GM18507 (cell line): ENCODE results near the gene CAMKMT.
A peak's percentile ranks its signal among the peaks of the same experiment; 100 is the strongest.

Experiments
- DNase-seq: peaks from one replicate; pipeline ENCODE4 v3.0.0; 2011; ENCODE audit warnings: low read depth; ENCODE audit not compliant: insufficient read length; ENCODE audit errors: extremely low spot score
- FAIRE-seq: peaks from 2 replicates; lab custom pipeline; 2011; peaks lifted over from hg19 to GRCh38; lab: Jason Lieb, UNC

Gene CAMKMT

DNA sequence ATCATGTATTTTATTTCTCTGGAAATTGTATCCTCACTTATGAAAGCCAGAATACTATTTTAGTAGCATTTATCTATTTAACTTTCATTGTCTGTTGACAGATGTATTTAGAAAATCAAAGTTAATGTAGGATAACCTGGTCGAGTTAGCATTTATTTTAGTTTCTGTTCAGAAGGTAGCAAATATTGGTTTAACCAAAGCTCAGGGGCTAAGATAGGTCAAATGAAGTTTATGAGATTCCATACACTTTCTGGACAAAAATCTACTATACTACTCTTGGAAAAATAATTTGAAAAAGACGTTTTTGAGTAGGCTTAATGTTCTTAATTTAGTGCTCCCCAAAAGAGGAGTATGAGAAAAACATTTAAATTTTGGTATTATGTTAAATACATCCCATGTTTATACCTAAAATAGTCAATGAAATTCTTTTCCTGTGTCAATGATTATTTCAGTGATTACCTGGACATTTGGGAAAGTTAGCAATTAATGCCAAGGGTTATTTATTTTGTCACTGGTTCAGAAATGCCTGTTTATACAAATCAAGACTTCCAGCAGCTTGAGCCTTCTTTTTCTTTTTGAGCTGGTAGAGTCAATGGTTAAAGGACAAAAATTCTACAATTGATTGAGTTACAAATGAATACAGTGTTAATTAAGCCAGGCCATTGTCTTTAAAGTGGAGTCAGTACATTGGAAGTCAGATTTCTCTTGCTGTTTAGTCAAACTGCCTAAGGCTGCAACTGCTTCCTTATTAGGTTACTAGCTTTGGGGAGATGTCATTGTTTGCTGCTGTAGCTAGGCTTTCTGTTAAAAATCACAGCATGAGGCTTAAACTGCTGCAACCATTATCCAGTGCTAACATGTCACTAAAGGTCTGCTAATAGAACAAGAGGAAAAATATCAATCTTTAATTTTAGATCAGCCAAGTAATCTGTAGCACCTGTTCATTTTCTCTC lies 182.3 kb downstream of the CAMKMT start:
- DNase-seq (no peak), FAIRE-seq (no peak)

DNA sequence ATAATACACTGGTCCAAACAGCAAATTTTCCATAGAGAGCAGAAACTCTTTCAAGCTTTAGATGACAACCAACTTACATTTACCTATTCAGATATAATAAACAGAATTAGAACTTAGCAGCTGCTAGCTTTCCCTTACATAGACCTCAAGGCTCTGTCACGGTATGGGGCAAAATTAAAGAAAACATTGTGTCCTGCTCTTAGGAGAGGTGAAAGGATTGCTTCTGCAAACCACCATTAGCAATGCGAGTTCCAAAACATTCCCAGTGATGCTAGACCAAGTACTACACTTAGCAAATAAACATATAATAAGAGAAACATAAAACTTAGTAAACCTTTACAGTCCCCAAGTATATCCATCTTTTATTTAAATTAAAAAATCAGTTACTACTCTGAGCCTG lies 183.3 kb downstream of the CAMKMT start:
- FAIRE-seq (no peak), DNase-seq (no peak)

- no peak for DNase-seq
- FAIRE-seq = no peak
Observed at GRCh38 chr2:44546459-44547127, 184.8 kb downstream of the CAMKMT start.

DNA sequence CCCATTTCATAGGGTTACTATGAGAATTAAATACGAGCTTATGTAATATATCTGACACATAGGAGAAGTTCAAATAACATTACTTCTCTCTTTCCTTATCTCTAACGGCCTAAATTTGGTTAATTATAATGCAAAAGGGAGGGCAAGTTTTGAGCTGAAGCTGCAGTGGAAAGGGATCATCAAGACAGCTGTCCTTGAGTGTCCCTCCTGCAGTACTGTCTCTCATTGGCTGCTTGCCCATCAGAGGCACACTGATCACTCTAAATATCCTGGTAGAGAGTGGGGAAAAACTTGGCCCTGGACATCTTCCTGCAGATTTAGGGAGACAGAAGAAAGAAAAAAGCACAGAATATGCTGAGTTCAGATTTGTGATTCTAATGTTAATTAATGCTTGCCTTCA lies 186.0 kb downstream of the CAMKMT start:
- FAIRE-seq (no peak), DNase-seq (no peak)

DNA sequence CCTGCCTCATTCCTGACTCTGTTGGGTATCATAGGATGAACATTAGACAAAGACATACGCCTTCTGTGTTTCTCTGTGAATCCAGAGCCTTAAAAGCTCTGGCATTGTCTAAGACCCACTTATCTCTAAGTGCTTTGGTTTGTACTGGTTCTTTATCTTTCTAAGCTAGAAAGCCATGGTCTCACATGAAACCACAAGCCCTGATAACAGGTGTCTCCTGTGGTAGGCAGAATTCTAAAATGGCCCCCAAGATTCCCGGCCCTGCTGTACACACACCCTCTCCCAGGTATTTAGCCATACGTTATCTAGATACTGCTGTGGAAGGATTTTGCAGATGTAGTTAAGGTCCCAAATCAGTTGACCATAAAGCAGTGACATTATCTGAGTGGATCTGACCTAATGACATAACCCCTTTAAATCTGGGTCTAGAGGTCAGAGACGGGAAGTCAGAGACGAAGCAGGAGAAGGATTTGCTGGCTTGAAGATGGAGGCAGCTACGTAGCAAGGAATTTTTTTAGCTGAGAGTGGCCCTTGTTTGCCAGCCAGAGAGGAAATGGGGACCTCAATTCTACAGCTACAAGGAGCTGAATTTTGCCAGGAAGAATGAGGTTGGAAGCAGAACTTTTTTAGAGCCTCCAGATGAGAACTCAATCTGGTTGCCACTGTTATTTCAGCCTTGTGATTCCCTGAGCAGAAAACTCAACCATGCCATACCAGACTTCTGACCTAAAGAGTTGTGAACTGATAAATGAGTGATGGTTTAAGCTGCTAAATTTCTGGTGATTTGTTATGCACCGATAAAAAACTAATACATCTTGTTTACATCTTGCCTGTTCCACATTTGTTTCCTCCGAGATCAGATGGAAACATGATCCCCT lies 186.7 kb downstream of the CAMKMT start:
- FAIRE-seq = no peak
- no peak for DNase-seq

- DNase-seq (no peak), FAIRE-seq (no peak)
Observed at GRCh38 chr2:44549099-44549471, 187.3 kb downstream of the CAMKMT start.

DNA sequence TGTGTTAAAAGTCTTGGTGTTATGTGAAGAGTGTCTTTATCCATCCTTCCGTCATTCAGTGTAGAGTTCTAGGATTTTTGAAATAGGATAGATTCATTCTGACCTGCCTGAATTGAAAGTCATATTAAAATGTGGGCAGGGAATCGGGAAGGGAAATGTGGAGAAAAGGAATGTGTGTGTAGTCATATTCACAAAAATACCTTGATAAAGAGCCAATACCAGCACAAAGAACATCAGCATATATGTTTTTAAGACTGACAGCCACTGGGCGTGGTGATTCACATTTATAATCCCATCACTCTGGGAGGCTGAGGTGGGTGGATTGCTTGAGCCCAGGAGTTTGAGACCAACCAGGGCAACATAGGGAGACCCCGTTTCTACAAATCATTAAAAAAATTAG lies 188.1 kb downstream of the CAMKMT start:
- DNase-seq = no peak
- FAIRE-seq = no peak

GRCh38 chr2:44550561-44550960 lies 188.8 kb downstream of the CAMKMT start:
- FAIRE-seq = no peak
- DNase-seq = no peak

DNA sequence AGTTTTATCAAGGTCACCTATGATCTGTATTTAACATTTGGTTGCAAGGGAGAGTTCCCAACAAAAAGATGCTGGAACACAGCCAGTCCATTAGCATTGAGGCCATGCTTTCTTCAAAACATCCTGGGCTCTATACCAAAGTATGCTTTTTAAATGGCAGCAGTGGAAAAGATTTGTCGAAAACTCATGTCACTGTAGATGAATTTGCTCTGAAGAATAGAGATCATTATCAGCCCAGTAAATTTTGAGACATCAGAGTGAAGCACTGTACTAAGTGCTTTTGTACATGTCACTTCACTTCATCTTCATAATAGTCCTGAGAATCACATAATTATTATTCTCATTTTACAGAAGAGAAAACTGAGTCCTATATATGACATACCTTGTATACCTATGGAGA lies 189.8 kb downstream of the CAMKMT start:
- DNase-seq (no peak), FAIRE-seq (no peak)

GRCh38 chr2:44553456-44553855 lies 191.7 kb downstream of the CAMKMT start:
- FAIRE-seq (no peak), DNase-seq (no peak)

DNA sequence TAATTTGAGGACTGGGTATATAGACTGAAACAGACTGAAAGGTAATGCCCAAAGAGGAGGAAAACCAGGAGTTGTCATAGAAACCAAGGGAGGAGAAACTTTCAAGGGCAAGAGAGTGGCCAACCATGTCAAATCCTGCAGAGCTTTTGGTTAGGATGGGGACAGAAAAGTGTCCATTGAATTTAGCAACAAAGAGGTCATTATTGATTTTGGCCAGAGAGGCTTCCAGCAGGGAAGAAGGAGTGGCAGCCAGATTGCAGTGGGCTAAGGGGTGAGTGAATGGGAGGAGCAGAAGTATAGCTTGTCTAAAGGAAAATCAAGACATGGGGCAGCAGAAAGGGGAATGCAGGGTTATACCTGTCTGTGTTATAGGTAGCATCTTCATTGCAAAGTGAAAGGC lies 194.0 kb downstream of the CAMKMT start:
- FAIRE-seq (no peak), DNase-seq (no peak)

GRCh38 chr2:44559108-44559507 lies 197.4 kb downstream of the CAMKMT start:
- no peak for FAIRE-seq
- no peak for DNase-seq

DNA sequence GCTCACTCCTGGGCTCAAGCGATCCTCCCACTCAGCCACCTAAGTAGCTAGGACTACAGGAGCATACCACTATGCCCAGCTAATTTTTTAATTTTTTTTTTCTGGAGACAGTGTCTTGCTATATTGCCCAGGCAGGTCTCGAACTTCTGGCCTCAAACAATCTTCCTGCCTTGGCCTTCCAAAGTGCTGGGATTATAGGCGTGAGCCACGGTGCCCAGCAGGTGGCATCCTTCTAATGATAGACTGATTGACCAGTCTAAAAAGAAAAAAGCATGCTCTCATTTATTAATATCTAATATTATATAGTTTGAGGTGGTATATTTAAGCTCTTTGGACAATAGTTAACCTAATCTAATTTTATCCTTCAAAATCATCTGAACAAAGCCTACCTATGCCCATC lies 198.6 kb downstream of the CAMKMT start:
- DNase-seq = no peak
- peak; percentile 64 for FAIRE-seq

GRCh38 chr2:44560941-44561340 lies 199.2 kb downstream of the CAMKMT start:
- FAIRE-seq (no peak), DNase-seq (no peak)

DNA sequence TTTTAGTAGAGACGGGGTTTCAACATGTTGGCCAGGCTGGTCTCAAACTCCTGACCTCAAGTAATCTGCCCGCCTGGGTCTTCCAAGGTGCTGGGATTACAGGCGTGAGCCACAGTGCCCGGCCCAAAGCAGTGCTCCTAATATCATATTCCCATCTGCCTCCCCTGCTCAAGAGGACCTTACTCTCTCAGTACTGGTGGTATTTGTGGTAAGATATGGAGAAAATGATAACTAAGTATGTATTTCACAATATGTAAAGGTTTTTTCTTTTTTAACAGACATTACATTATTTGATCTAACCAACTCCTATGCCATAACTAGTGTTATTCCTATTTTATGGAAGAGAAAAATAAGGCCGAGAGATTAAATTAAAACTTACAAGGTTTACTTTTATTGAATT lies 201.0 kb downstream of the CAMKMT start:
- DNase-seq (no peak), FAIRE-seq (no peak)

GRCh38 chr2:44564752-44565151 lies 203.0 kb downstream of the CAMKMT start:
- no peak for FAIRE-seq

GRCh38 chr2:44566059-44566458 lies 204.3 kb downstream of the CAMKMT start:
- FAIRE-seq (no peak), DNase-seq (no peak)

More at GRCh38 chr2:44564752-44565151, 203.0 kb downstream of the CAMKMT start:
- no peak for DNase-seq

GRCh38 chr2:44569491-44569890 lies 207.7 kb downstream of the CAMKMT start:
- DNase-seq (no peak), FAIRE-seq (no peak)

- DNase-seq = no peak
- no peak for FAIRE-seq
Observed at GRCh38 chr2:44570271-44570670, 208.5 kb downstream of the CAMKMT start.

GRCh38 chr2:44570777-44571176 lies 209.0 kb downstream of the CAMKMT start:
- DNase-seq (no peak), FAIRE-seq (no peak)
